Effector memory CD4-positive, alpha-beta T cell (primary cell): ENCODE results near the gene TMEM54.

ENCODE experiments used
- DNase-seq, 3 donors: peaks; one replicate each; pipeline ENCODE4 v3.0.0-alpha.2; 2020
- H3K27ac ChIP-seq: 2 replicates; pipeline ENCODE4 v1.7.0; 2013; ENCODE audit warnings: mild to moderate bottlenecking, low read length, moderate library complexity; ENCODE audit not compliant: insufficient read depth, poor library complexity, severe bottlenecking
- H3K27me3 ChIP-seq: replicated peaks from 2 replicates; pipeline ENCODE4 v1.7.0; 2013; ENCODE audit warnings: mild to moderate bottlenecking, low read length; ENCODE audit not compliant: insufficient read depth, control insufficient read depth, poor library complexity, severe bottlenecking
- H3K36me3 ChIP-seq: 2 replicates; pipeline ENCODE4 v1.7.0; 2013; ENCODE audit warnings: mild to moderate bottlenecking, low read length, moderate library complexity; ENCODE audit not compliant: control insufficient read depth, insufficient read depth
- H3K4me1 ChIP-seq: 2 replicates; pipeline ENCODE4 v1.7.0; 2013; ENCODE audit warnings: low read length, mild to moderate bottlenecking; ENCODE audit not compliant: control insufficient read depth, insufficient read depth, poor library complexity, severe bottlenecking
- H3K4me3 ChIP-seq: 2 replicates; pipeline ENCODE4 v1.7.0; 2013; ENCODE audit warnings: low read length, low read depth, mild to moderate bottlenecking; ENCODE audit not compliant: insufficient read depth, poor library complexity, severe bottlenecking
- H3K9me3 ChIP-seq: 2 replicates; pipeline ENCODE4 v1.7.0; 2013; ENCODE audit warnings: mild to moderate bottlenecking, low read length, moderate library complexity; ENCODE audit not compliant: control insufficient read depth

The TMEM54 gene

DNA sequence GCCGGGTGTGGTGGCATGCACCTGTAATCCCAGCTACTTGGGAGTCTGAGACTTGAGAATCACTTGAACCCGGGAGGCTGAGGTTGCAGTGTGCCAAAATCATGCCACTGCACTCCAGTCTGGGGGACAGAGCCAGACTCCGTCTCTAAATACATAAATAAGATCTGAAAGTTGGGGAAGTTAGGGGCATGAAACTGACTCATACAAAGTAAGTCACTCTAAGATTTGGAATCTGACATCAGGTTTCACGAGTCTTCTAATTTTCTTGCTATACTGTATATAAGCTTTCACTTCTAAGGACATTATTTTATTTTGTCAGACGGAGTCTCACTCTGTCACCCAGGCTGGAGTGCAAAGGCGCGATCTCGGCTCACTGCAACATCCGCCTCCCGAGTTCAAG, 33.3 kb upstream of the TMEM54 start:
- no peaks in the 10 kb centered on the region for H3K27me3 ChIP-seq
- no peak overlapping the region for H3K4me3 ChIP-seq
- H3K4me1 ChIP-seq = no peaks in the 10 kb centered on the region
- H3K27ac ChIP-seq = no peak overlapping the region
- no peaks in the 10 kb centered on the region for H3K9me3 ChIP-seq
- H3K36me3 ChIP-seq = peaks cover 38% of the 10 kb centered on the region
- DNase-seq = no peak

DNA sequence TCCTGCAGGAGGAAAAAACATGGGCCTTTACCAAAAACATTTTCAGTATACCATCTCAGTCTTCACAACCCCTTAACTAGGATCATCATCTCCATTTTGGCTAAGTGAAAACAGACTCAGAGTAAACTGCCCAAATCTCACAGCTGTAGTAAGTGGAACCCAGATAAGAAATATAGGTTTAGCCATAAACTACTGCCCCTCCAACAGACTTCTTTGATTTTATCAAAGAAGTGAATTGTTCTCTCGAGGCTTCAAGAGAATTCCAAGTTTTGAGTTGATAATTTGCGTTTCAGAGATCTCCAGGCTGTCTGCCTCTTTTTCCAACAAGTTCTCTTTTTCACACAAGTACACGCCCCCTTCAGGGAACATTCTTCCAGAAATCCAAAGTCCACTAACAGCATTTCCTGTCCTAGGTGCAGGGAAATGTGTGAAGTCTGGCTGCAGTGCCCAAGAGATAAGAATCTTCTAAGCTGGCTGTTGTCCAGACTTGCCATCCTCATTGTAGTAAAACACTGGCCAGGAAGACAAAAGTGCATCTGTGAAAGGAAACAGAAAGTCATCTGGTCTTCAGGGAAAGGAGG, 32.6 kb upstream of the TMEM54 start:
- no peak for DNase-seq
- H3K36me3 ChIP-seq = peaks cover 31% of the 10 kb centered on the region
- no peak overlapping the region for H3K27ac ChIP-seq
- no peak overlapping the region for H3K4me3 ChIP-seq
- no peaks in the 10 kb centered on the region for H3K4me1 ChIP-seq
- no peaks in the 10 kb centered on the region for H3K27me3 ChIP-seq
- no peaks in the 10 kb centered on the region for H3K9me3 ChIP-seq

DNA sequence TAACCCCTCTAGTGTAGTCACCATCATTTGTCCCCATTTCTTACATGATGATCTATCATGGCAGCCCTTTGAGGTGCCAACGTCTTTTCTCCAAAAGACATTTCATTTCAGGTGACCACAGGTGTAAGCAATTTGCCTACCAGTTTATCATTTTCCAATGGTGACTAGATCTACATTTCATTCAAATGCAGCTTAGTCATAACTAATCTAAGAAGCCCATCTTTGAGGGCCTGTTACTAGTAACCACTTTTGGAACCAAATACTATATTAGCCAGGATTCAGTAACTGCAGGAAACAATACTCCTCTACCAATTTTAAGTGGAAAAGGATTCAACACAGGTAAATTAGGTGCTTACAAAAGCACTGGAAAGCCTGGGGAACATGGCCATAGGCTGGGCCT, 30.6 kb upstream of the TMEM54 start:
- Histone ChIP-seq H3K4me3 (no peak overlapping the region), H3K4me1 (no peaks in the 10 kb centered on the region), H3K27me3 (no peaks in the 10 kb centered on the region), H3K27ac (no peak overlapping the region), H3K9me3 (no peaks in the 10 kb centered on the region), H3K36me3 (peaks cover 11% of the 10 kb centered on the region)
- DNase-seq = no peak

DNA sequence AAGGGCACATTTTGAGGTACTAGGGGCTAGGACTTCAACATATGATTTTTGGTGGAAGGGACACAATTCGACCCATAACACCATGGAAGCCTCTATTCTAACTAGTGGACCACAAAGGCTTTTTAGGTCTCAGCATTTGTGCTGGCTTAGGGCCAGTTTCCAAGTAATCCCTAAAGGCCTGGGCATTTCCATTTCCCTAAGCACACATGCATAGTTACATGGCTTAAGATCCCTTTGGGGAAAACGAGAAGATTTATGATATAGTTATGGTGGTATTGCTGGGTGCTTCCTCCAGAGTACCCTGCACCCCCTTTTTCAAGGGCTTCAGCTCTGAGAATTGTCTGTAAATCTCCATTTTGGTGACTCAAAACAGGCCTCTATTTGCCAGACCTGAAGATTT, 28.2 kb upstream of the TMEM54 start:
- Histone ChIP-seq H3K4me1 (peaks cover 12% of the 10 kb centered on the region), H3K4me3 (no peak overlapping the region), H3K27ac (no peak overlapping the region), H3K27me3 (peaks cover 3% of the 10 kb centered on the region), H3K9me3 (no peaks in the 10 kb centered on the region), H3K36me3 (no peaks in the 10 kb centered on the region)
- no peak for DNase-seq

DNA sequence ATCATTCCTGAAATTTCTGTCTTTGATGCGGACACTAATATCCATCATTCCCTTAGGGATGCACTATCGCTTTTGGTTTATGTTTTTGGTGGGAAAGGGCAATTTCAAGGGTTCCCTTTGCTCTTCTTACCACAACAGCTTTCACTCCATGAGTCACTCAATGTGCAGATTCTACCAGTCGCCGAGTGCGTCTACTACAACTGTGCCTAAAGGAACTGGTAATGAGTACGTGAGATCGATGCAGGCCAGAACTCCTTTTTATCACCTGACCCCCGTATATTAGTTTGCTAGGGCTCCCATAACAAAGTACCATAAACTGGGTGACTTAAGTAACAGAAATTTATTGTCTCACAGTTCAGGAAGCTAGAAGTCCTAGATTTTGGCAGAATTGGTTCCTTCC, 27.5 kb upstream of the TMEM54 start:
- Histone ChIP-seq H3K9me3 (no peaks in the 10 kb centered on the region), H3K4me3 (no peak overlapping the region), H3K27ac (no peak overlapping the region), H3K27me3 (peaks cover 7% of the 10 kb centered on the region), H3K4me1 (peaks cover 13% of the 10 kb centered on the region), H3K36me3 (no peaks in the 10 kb centered on the region)
- no peak for DNase-seq

DNA sequence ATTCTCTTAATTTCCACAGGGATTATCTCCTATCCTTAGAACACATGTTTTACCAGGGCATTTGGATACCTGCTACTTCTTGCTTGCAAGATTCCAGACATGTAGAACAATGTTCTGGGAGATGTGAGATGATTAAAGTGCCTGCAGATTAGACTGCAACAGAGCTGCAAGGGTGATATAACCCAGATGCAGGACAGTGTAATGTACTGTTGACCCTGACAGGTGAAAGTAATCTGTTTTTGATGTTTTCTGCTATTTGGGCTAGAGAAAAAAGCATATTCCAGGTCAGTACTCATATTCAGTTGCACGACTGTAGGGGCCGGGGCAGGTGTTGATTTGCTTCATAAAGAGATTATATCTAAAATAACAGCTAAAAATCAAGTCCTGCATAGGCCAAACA, 27.1 kb upstream of the TMEM54 start:
- no peak overlapping the region for H3K4me3 ChIP-seq
- H3K36me3 ChIP-seq = no peaks in the 10 kb centered on the region
- no peaks in the 10 kb centered on the region for H3K9me3 ChIP-seq
- H3K4me1 ChIP-seq = peaks cover 13% of the 10 kb centered on the region
- no peak for DNase-seq
- H3K27ac ChIP-seq = no peak overlapping the region
- peaks cover 7% of the 10 kb centered on the region for H3K27me3 ChIP-seq

- peaks cover 7% of the 10 kb centered on the region for H3K27me3 ChIP-seq
- peaks cover 13% of the 10 kb centered on the region for H3K4me1 ChIP-seq
- H3K27ac ChIP-seq = no peak overlapping the region
- DNase-seq = no peak
- no peaks in the 10 kb centered on the region for H3K36me3 ChIP-seq
- no peaks in the 10 kb centered on the region for H3K9me3 ChIP-seq
- H3K4me3 ChIP-seq = no peak overlapping the region
These were observed 26.3 kb upstream of the TMEM54 start for GRCh38 chr1:32927441-32927840.

GRCh38 chr1:32926562-32926961, 25.4 kb upstream of the TMEM54 start:
- Histone ChIP-seq H3K4me1 (peaks cover 13% of the 10 kb centered on the region), H3K36me3 (no peaks in the 10 kb centered on the region), H3K27me3 (peaks cover 7% of the 10 kb centered on the region), H3K9me3 (no peaks in the 10 kb centered on the region), H3K27ac (no peak overlapping the region), H3K4me3 (no peak overlapping the region)
- DNase-seq = no peak

DNA sequence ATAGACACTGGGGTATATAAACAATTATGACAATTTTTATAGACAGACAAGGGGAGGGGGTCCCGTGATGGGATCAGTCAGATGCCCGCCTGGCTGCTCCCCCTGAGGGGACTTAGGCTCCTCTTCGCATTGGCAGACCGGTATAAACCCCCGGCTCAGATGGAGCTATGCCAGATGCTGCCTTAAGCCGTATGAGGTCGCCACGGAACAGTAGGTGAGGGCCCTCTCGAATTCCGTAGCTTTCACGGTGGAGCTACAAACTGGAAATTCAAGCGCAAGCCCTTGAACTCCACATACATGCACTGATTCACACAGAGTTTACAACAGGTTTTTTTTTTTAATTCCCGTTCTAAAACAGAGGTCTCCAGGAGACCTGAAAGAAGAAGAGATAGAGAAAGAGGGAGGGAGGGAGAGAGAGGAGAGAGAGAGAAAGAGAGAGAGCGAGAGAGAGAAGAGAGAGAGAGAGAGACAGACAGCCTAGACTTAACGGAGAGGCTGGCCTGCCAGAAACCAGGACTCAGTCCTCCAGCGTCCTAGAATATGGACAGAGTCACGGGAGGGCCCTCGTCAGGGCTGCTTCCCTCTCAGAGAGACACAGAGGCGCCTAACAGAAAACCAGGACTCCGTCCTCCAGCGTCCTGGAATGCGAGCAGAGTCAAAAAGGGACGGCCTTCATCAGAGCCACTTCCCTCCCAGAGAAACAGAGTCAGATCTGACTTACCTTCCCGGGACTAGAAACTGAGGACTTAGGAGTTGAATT, 24.4 kb upstream of the TMEM54 start:
- DNase-seq = no peak
- no peaks in the 10 kb centered on the region for H3K36me3 ChIP-seq
- no peaks in the 10 kb centered on the region for H3K9me3 ChIP-seq
- H3K27me3 ChIP-seq = peaks cover 7% of the 10 kb centered on the region
- H3K4me1 ChIP-seq = peaks cover 13% of the 10 kb centered on the region
- no peak overlapping the region for H3K4me3 ChIP-seq
- H3K27ac ChIP-seq = no peak overlapping the region

GRCh38 chr1:32924881-32925344, 23.7 kb upstream of the TMEM54 start:
- H3K9me3 ChIP-seq = no peaks in the 10 kb centered on the region
- H3K27me3 ChIP-seq = peaks cover 7% of the 10 kb centered on the region
- peaks cover 13% of the 10 kb centered on the region for H3K4me1 ChIP-seq
- no peak overlapping the region for H3K27ac ChIP-seq
- H3K36me3 ChIP-seq = no peaks in the 10 kb centered on the region
- DNase-seq = no peak
- no peak overlapping the region for H3K4me3 ChIP-seq
